Liver (tissue), 3 donors: ENCODE measurements around the gene RPL13A.

Experiments
- CTCF ChIP-seq: fragments of 150-350 bp; IDR thresholded peaks from 2 replicates; pipeline ENCODE4 v1.5.1; 2017; ENCODE audit warnings: improper control_type of control experiment, low read depth, low read length; ENCODE audit not compliant: missing input control
- GABPA ChIP-seq, 2 donors: IDR thresholded peaks in 1 of 2; conservative IDR thresholded peaks in 1 of 2; 2 replicates each; pipeline ENCODE4 v1.6.1; 2016; ENCODE audit warnings: antibody characterized with exemption in 2 of 2, mild to moderate bottlenecking in 1 of 2, moderate library complexity in 1 of 2
- RAD21 ChIP-seq, 2 donors: IDR thresholded peaks; 2 replicates each; pipeline ENCODE4 v1.6.1; 2016; ENCODE audit warnings: antibody characterized with exemption in 2 of 2, mild to moderate bottlenecking in 2 of 2
- REST ChIP-seq: IDR thresholded peaks from 2 replicates; pipeline ENCODE4 v1.6.1; 2016; ENCODE audit warnings: antibody characterized with exemption, mild to moderate bottlenecking
- RXRA ChIP-seq, 2 donors: IDR thresholded peaks; 2 replicates each; pipeline ENCODE4 v1.6.1; 2017 to 2018; ENCODE audit warnings: antibody characterized with exemption in 2 of 2, mild to moderate bottlenecking in 1 of 2
- SP1 ChIP-seq: IDR thresholded peaks from 2 replicates; pipeline ENCODE4 v1.6.1; 2018; ENCODE audit warnings: antibody characterized with exemption, mild to moderate bottlenecking
- TAF1 ChIP-seq: conservative IDR thresholded peaks from 2 replicates; pipeline ENCODE4 v1.6.1; 2016; ENCODE audit warnings: antibody characterized with exemption, mild to moderate bottlenecking
- ZBTB33 ChIP-seq: IDR thresholded peaks from 2 replicates; pipeline ENCODE4 v1.6.1; 2016; ENCODE audit warnings: antibody characterized with exemption
- donor health status: healthy.
- donor health status: healthy.

- no peak for TF ChIP-seq TAF1
- no peak for TF ChIP-seq RXRA (IDR thresholded peaks at IDR 0.05)
- TF ChIP-seq CTCF = no peak
- TF ChIP-seq REST = no peak
- TF ChIP-seq ZBTB33 = no peak
- TF ChIP-seq RAD21 (IDR thresholded peaks at IDR 0.05) = no peak
- no peak for TF ChIP-seq SP1
- TF ChIP-seq GABPA (IDR thresholded peaks at IDR 0.05 in 1 of 2, conservative IDR thresholded peaks at IDR 0.05 in 1 of 2) = no peak
Measured at GRCh38 chr19:49453757-49454240, 33.6 kb upstream of the RPL13A start.
